Measurements from ENCODE around the gene EIF2B1.
A peak's percentile ranks its signal among the peaks of the same experiment; 100 is the strongest.

EIF2B1 gene

DNA sequence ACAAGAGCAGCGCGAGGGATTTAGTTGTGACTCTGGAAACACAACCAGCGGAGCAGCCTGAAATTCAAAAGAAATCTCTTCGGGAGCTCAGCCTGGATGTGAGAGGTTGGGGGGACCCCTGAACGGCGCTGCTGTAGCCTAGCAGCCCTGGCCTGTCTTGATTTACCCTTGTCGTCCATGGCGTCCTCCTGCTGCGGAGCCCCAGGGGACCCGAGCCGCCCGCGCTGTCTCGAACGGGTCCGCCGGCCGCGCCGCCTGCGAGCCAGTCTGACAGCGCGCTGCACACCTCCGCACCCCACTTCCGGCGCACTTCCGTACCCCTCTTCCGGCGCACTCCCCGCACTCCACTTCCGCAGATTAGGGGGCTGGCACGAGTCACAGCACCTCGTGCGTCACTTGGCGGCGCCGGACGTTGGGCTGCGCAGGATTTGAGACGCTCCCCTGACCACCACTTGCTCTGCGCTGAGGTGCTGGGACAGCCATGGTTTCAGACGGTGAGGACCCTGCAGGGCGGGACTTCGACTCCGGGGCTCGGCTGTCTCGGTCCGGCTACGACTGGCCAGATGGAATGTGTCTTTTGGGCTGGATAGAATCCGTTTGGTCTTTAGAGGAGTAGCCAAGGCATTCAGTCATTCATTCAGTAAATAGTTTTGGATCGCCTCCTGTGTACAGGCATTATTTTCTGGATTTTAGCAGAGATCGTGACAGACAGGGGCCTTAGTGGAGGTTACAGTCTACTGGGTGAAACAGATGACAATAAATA lies at the start of gene EIF2B1, which contains the start of gene GTF2H3:
Gene EIF2B1, minus strand, starts transcription at position 308 of the 763 bp plus-strand sequence. Its CDS starts 129 bp downstream, at position 179.
Gene GTF2H3, plus strand, starts transcription at position 451 of the 763 bp plus-strand sequence. Its CDS starts 31 bp downstream, at position 482.
- peak; percentile 96 for DNase-seq

DNA sequence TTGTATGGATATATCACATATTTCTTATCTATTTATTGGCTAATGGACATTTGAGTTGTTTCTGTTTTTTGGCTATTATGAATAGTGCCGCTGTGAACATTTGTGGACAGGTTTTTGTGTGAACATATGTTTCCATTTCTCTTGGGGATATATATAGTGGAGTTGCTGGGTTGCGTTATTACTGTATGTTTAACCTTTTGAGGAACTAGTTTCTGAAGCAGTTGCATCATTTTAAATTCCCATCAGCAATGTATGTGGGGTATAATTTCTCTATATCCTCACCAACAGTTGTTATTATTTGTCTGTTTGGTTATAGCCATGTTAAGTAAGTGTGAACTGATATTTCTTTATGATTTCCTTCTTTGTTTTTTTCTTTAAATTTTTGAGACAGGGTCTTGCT lies 48.1 kb upstream of the EIF2B1 start:
- no peak for DNase-seq

DNA sequence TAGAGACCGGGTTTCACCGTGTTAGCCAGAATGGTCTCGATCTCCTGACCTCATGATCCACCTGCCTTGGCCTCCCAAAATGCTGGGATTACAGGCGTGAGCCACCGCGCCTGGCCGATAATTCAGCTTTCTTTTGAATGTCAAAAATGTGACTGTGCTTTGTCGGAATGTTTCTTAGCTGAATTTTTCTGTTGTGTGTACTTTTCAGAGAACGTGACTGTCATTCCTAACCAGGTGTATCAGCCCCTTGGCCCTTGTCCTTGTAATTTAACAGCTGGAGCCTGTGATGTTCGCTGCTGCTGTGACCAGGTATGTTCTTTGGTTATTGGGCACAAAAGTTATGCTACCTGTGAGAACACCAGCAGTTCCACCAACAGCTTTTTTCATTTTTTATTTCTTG lies 45.5 kb upstream of the EIF2B1 start:
- no peak for DNase-seq

DNA sequence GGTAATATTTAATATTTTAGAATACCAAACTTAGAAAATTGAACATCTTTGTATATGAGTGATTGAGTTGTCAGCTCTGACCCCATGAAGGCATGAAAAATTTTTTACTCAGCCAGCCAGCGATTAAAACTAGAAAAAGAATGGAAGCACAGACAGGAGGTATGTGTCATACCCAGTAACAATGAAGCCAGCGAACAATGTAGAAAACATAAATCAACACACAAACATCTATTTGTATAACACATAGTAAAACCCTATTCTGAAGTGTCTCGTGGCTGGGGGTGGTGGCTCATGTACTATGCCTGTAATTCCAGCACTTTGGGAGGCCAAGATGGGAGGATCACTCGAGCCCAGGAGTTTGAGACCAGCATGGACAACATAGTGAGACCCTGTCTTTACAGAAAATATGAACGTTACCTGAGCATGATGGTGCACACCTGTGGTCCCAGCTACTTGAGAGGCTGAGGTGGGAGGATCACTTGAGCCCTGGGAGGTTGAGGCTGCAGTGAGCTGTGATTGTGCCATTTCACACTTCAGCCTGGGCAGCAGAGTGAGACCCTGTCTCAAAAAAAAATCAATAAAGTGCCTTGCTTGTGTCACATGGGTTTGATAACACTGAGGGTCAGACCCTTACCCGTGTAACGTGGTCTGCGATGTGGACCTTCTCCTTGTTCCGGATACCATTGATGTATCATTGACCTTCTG lies 43.3 kb upstream of the EIF2B1 start:
- no peak for DNase-seq

DNA sequence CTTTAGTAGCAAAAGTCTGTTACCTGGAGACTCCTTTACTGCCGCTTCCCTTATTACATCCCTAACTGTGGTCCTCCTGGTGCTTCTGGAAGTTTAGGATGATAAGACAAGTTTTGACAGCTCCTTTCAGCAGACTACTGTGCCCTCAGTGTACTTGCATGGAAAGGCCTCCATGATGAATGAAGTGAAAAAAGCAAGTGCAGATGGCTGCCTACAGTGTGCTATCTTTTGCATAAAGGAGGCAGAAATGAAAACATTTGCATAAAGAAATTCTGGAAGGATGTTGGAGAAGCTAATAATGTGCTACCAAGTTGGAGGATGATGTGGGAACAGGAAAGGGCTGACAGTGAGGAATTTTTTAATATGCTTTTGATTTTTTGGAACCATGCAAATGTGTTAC lies 42.0 kb upstream of the EIF2B1 start:
- DNase-seq = no peak

DNA sequence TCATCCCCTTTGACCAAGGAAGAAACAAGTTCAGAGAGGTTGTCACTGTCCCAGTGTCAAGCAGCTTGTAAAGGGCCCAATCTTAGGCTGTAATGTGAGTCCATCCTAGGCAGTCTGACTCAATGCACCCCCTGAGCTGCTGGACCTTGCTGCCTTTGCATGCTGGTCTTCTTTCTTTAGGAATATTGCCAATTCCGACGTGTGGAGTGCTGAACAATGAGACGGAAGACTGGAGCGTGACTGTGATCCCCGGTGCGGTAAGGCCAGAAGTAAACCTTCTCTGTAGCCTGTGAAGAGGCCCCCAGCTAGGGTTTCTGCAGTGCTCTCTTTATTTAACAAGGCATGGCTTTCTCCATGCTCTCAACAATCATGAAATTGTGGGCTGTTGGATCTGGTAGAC lies 38.4 kb upstream of the EIF2B1 start:
- no peak for DNase-seq

DNA sequence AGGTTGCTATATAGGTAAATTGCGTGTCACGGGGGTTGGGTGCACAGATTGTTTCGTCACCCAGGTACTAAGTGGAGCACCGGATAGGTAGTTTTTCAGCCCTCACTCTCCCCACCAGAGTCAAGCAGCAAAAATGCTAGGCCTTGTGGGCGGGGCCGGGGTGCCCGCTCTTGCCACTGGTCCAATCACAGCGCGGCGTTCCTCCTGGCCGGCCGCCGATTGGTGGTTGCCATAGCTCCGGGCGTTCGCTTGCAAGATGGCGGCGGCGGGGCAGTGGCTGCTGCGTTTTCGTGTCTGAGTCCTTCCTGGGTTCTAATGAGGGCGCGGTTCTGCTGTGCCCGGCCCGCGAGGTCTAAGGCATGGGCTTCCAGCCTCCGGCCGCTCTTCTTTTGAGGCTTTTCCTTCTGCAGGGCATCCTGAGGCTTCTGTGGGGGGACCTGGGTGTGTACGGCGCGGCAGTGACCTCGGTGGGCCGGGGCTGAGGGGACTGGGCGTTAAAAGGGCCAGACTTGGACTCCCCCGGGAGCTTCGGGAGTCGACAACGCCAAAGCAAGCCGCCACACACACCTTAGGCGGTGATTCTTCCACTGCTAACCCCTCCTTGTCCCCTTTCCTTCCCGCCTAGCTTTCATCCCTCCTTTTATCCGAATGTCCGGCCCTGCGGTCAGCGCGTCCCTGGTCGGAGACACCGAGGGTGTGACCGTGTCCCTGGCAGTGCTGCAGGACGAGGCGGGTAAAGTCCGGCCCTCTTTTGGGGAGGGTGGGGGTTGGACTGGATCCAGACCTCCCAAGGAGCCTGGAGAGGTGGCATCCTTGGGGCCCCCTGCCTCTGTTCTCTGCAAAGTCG lies 37.6 kb upstream of the EIF2B1 start, which contains the start of gene TCTN2:
Gene TCTN2, plus strand, starts transcription at position 232 of the 847 bp plus-strand sequence. Its CDS starts 128 bp downstream, at position 360.
- peak; percentile 94 for DNase-seq

DNA sequence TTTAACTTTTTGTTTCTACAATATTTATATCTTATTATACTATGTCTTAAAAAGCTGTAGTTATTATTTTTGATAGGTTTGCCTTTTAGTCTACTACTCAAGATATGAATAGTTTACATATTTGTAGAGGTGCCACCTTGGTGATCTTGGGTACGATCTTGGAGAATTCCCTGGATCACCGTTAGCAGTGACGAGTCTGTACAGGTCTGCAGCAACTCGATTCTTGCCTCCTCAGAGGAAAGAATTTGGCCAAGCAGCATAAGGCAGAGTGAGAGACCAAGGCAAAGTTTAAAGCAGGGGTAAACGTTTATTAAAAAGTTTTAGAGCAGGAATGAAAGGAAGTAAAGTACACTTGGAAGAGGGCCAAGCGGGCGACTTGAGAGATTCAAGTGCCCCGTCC lies 34.3 kb upstream of the EIF2B1 start:
- DNase-seq = no peak

DNA sequence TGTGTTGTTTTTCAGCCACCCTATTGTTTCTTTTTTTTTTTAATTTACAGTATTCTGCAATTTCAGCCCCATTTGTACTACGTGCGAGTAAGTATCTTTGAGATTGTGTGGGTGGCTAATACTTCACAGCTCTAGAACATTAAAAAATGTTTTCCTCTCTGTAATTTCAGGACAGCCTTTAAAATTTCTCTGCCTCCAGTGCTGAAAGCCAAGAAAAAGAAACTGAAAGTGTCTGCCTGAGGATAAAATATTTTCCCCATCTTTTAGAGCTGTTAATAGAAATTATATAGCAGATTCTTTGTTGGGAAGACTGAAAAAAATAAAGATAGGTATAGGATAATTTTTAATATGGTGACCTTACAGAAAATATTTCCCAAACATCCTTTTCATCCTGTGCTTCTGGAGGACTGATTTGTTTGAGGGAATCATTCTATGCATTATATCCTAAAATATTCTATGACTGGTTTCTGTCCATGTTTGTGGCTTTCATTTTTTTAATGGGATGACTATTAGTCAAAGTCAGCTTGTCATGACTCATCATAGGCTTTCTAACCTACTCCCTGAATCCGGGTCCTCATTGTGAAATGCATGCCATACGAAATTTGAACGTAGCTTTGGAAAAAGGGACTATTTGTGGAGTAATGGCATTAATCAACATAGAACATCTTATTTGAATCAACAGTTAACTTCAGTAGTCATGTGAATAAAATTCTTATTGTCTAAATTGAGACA lies 26.7 kb upstream of the EIF2B1 start:
- no peak for DNase-seq

DNA sequence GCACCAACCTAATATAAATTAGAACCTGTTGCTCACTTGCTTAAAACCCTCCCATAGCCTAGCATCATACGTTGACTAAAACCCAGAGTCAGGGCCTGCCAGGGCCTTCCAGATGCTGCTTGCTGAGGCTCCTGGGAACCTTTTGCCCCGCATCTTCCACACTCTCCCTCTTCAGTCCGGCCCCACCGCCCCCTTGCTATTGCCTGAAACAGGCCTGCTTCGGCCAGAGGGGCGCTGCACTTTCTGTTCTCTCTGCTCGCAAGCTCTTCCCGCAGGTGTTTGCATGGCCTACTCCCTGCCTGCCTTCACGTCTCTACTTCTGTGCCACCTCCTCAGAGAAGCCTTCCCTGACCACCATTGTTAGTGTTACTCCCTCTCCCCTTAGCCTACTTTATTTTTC lies 23.7 kb upstream of the EIF2B1 start:
- DNase-seq = no peak

DNA sequence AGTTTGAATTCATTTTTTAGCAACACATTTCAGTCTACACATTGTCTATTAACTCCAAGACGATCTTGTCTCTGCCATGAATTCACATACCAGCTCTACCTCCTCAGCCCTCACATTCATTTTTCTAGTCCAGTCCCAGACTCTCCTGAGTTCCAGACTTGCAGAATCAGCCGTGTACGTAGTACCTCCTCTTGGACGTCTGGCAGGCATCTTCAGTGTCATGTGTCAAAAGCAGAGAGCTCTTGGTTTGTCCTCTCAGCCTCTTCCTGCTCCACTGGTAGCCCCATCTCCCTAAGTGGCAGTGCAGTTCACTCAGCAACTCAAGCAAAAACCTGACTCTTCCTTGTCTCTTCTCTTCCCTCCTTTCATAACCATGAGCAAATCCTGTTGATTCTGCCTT lies 22.9 kb upstream of the EIF2B1 start:
- no peak for DNase-seq

DNA sequence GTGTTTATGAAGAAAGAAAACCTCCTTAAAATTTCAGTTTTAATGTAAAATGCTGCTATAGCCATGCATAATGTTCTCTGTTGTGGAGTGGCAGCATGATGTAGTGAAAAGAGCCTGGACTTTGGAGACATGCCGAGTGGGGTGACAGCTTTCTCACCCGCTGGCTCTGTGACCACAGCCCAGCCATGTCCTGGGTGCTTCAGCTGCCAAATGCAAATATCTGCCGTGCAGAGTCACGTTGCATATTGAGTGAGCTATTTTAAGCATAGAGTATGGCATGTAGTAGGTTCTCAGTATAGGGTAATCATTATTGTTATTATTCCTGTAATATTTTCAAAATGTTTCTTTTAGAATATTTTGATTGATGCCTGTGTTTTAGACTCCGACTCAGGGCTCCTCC lies 21.9 kb upstream of the EIF2B1 start:
- DNase-seq = no peak

DNA sequence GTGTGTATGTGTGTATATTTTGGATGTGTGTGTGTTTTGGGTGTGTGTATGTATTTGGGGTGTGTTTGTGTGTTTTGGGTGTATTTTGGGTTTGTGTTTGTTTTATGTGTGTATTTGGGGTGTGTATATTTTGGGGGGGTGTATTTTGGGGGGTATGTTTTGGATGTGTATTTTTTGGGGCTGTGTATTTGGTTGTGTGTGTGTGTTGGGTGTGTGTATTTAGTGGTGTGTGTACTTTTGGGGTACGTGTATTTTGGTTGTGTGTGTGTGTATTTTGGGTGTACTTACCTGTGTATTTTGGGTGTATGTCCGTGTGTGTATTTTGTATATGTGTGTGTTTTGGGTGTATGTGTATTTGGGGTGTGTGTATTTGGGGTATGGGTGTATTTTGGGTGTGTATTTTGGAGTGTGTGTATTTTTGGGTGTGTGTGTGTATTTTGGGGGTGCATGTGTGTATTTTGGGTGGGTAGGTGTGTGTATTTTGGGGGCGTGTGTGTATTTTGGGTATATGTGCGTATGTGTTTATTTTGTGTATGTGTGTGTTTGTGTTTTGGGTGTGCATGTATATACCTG lies 20.7 kb upstream of the EIF2B1 start:
- no peak for DNase-seq

DNA sequence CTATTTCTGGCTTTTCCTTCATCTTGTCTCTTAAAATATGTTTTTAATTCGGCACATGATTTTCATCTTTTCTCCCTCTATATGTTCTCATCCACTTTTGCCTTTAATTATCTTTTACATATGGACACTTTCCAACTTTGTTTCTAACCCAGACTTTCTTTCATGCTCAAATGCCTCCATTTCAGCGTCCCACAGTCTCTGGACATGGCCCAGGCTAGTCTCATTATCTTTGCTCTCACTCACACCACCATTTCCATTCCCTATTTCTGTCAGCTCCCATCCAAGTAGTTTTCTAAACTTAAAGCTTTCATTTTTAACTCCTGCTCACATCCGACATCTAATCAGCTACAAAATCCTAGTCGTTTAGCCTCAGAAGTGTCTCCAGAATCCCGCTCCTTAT lies 14.9 kb upstream of the EIF2B1 start:
- no peak for DNase-seq

DNA sequence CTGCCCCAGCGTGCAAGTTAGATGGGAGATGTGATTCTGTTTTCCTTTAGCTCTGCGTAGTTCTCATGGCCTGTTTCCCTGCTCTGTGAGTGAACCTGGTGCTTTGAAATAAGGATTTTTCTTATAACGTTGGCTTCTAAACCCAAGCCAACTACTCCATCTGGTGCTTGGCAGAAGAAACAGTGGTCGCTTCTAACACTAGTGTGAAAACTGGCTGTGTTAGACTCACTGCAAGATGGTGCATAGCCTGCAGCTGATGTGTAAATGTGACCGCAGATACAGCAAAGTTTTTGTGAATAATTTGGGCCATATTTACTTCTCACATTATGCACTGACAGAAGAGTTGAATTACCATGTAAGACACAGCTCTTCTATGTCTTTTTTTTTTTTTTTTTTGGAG lies 12.4 kb upstream of the EIF2B1 start:
- DNase-seq = no peak

DNA sequence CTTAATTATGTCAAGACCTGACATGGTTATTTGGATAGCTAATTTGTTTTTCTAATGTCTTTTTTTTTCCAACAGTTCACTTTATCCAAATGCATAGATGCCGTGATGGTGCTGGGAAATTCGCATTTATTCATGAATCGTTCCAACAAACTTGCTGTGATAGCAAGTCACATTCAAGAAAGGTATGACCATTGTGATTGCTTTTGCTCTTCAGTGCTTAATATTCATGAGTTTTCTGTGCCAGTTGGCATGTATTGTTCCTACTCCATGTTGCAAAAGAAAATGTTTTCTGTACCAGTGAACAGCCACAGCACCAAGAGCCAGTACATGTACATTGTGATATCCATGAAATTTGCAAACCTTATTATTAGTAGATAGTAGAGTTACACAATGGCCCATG lies 11.9 kb upstream of the EIF2B1 start:
- DNase-seq = no peak

DNA sequence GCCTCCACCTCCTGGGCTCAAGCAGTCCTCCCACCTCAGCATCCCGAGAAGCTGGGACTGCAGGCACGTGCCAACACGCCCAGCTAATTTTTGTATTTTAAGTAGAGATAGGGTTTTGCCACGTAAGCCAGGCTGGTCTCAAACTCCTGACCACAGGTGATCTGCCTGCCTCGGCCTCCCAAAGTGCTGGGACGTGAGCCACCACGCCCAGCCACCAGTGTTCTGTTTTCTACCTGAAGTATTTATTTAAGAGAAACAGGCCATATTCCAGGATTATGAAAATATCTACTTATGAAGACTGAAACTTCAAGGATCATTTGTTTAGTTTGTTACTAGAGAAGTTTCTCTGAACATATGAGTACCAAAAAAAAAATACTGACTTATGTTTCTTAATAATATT lies 10.4 kb upstream of the EIF2B1 start:
- no peak for DNase-seq

DNA sequence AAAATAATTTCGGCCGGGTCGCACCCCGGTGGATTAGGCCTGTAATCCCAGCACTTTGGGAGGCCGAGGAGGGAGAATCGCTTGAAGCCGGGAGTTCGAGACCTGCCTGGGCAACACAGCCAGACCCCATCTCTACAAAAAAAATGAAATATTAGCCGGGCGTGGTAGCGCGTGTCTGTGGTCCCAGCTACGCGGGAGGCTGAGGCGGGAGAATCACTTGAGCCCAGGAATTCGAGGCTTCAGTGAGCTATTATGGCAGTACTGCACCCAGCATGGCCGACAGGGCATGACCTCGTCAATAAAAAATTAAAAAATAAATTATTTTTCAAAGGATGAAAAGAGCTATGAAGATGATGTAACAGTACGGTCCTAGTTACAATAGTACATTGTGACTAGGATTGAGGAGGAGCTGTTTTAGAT lies 666 bp upstream of the EIF2B1 start:
- DNase-seq = no peak

DNA sequence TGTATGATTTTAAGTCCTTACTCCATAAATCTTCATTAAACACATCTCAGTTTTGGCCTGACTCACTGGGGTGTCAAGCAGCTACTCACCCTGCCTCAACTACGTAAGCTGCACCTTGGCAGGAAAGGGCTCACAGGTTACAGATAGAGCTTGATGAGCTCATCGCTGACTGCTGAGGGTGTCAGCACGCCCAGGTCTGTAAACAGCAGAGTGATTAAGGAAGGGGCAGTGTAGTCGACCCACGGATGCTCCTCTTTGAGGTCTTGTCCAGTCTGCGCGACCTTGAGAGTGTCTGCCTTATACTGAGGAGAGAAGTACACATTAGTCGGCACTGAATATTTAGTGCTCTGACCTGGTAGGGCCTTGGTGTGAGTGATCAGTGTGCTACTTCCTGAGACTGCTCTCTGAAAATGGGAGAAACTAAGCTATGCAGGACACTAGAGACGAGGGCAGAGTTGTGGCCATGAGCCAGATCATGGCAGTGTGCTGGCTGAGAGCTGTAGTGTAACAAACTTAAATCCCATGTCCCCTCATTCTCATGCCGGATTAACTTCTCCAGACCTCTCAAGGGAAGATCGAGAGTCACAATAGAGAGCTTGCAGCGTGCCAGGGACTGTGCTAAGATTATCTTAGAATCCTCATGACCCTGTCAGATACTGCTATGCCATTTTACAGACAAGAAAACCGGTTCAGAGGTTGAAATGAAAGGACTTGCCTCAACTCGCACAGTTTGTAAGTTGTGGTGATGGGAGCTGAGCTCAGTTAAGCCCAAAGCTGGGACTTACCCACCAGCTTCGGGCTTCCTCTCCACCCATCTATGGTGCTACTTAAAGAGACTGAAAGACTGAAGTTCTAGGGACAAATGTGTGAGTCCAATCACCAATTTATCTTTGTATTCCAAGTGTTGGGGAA lies 11.6 kb downstream of the EIF2B1 start:
- no peak for DNase-seq

DNA sequence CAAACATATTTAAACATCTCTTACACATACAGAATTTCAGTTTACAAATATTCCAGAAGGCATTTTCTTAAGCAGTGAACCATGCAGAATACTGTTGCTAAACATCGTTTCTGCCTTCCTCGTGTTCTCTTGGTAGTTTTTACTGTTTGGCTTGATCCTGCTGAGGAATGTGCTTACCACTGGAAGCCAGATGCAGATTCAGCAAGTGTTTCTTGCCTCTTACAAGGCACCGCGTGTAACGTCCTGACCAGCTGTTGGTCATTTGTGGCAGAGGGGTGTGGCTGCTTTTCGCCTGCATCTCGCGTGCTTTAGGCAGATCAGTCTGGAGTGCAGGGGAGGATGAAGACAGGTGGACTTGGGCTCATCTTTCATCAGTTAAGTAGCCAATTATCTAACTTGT lies 12.4 kb downstream of the EIF2B1 start:
- no peak for DNase-seq

DNA sequence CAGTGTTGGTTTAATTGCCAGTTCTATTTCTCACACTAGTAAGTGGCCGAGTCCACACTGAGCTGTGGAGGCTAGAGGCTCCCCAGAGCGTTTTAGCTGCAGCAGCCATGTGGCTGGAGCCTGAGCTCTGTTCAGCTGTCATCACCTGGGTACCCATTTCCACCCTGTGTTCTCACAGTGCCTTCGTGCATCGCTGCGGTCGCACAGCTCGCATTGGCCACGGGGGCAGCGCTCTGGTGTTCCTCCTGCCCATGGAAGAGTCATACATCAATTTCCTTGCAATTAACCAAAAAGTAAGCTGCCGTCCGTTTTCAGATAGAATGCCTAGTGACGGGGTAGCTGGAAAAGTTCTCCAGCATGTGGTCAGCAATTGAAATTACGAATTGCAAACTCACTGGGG lies 15.9 kb downstream of the EIF2B1 start:
- no peak for DNase-seq
